ENCODE measurements around the gene ZNF791.

Gene ZNF791

GRCh38 chr19:12649941-12650340 is 39.2 kb downstream of the ZNF791 start (continued):
- no peak for TF ChIP-seq REST (tag by site-specific recombination; IDR thresholded peaks at IDR 0.05)
- TF ChIP-seq ZNF155 (tag by site-specific recombination; IDR thresholded peaks at IDR 0.05), result no peak
- TF ChIP-seq ZNF560 (tag by site-specific recombination; IDR thresholded peaks at IDR 0.05; ENCODE audit: borderline replicate concordance), result no peak
- no peak for TF ChIP-seq ZNF621 (tag by site-specific recombination; IDR thresholded peaks at IDR 0.05)
- TF ChIP-seq HIC1 (tag by site-specific recombination; IDR thresholded peaks at IDR 0.05), result no peak
- TF ChIP-seq ZNF585B (tag by site-specific recombination; IDR thresholded peaks at IDR 0.05), result no peak

GRCh38 chr19:12652219-12652618 is 41.5 kb downstream of the ZNF791 start:
- H3K27ac ChIP-seq (ENCODE audit: extremely low read depth, low read depth, low read length), result no peak overlapping the region
- no peaks in the 10 kb centered on the region for H3K9me3 ChIP-seq (ENCODE audit: control insufficient read depth, insufficient read depth, low read depth, low read length)
- ChIA-PET CTCF (no interaction called here), POLR2A (no interaction called here)
- no peaks in the 10 kb centered on the region for H3K4me1 ChIP-seq (ENCODE audit: control insufficient read depth, insufficient read depth, low read length)
- TF ChIP-seq ZNF148 (tag by site-specific recombination; IDR thresholded peaks at IDR 0.05; ENCODE audit: borderline replicate concordance) (no peak), ZNF560 (tag by site-specific recombination; IDR thresholded peaks at IDR 0.05; ENCODE audit: borderline replicate concordance) (no peak), ZBTB1 (tag by site-specific recombination; IDR thresholded peaks at IDR 0.05) (no peak), ZBTB44 (tag by site-specific recombination; IDR thresholded peaks at IDR 0.05) (no peak), FEZF1 (tag by site-specific recombination; IDR thresholded peaks at IDR 0.05) (no peak), ZNF529 (tag by site-specific recombination; IDR thresholded peaks at IDR 0.05; ENCODE audit: insufficient replicate concordance) (no peak)
- H3K36me3 ChIP-seq (ENCODE audit: control insufficient read depth in 2 of 2, insufficient read depth in 1 of 2, low read length in 2 of 2), result peaks cover 5 to 34% of the 10 kb centered on the region in 2 experiments; a peak in 2 of 3 replicates
- H3K4me3 ChIP-seq (ENCODE audit: low read depth, low read length), result no peak overlapping the region

- Histone ChIP-seq H3K4me1 (ENCODE audit: control insufficient read depth, insufficient read depth, low read length) (no peaks in the 10 kb centered on the region), H3K4me3 (ENCODE audit: low read depth, low read length) (no peak overlapping the region), H3K36me3 (ENCODE audit: control insufficient read depth in 2 of 2, insufficient read depth in 1 of 2, low read length in 2 of 2) (peaks cover 5 to 55% of the 10 kb centered on the region in 2 experiments; a peak in 2 of 3 replicates), H3K9me3 (ENCODE audit: control insufficient read depth, insufficient read depth, low read depth, low read length) (no peaks in the 10 kb centered on the region), H3K27ac (ENCODE audit: extremely low read depth, low read depth, low read length) (no peak overlapping the region)
- POLR2A ChIA-PET, result no interaction called here
- TF ChIP-seq ZNF292 (tag by site-specific recombination; IDR thresholded peaks at IDR 0.05; ENCODE audit: borderline replicate concordance, low read depth), result no peak
- no peak for TF ChIP-seq PATZ1 (tag by site-specific recombination; IDR thresholded peaks at IDR 0.05)
- TF ChIP-seq ZNF530 (tag by site-specific recombination; IDR thresholded peaks at IDR 0.05; ENCODE audit: low read depth), result no peak
- no peak for TF ChIP-seq INSM2 (tag by site-specific recombination; IDR thresholded peaks at IDR 0.05)
- no peak for TF ChIP-seq ZNF561 (tag by site-specific recombination; IDR thresholded peaks at IDR 0.05; ENCODE audit: borderline replicate concordance)
- CTCF ChIA-PET, result no interaction called here
These were observed 44.8 kb downstream of the ZNF791 start for GRCh38 chr19:12655546-12655945.

Data from HEK293 (cell line).